ENCODE results near the gene FBXW2.

DNA sequence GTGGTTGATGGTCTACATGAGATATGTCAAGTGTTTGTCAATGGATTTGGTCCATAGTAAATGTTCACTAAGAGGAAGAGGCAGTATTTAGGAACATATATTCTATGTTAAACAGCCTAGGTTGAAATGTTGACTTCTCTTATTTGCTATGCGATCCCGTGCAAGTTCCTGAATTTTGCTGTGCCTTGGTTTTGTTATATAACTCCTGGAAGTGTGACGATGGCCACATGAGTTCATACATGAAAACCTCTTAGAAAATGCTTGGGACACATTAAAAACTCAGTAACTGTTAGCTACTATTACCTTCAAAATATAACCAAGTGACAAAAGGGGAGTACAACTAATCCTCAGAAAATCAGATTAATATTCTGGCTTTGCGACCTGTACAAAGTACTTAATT is 21.9 kb upstream of the FBXW2 start:
- TF ChIP-seq, protein P1, sequence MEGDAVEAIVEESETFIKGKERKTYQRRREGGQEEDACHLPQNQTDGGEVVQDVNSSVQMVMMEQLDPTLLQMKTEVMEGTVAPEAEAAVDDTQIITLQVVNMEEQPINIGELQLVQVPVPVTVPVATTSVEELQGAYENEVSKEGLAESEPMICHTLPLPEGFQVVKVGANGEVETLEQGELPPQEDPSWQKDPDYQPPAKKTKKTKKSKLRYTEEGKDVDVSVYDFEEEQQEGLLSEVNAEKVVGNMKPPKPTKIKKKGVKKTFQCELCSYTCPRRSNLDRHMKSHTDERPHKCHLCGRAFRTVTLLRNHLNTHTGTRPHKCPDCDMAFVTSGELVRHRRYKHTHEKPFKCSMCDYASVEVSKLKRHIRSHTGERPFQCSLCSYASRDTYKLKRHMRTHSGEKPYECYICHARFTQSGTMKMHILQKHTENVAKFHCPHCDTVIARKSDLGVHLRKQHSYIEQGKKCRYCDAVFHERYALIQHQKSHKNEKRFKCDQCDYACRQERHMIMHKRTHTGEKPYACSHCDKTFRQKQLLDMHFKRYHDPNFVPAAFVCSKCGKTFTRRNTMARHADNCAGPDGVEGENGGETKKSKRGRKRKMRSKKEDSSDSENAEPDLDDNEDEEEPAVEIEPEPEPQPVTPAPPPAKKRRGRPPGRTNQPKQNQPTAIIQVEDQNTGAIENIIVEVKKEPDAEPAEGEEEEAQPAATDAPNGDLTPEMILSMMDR (IDR thresholded peaks at IDR 0.05), result no peak
- no peak for TF ChIP-seq POLR2A (IDR thresholded peaks at IDR 0.05)
